Measurements from ENCODE around the gene CHMP1A.
A peak's percentile ranks its signal among the peaks of the same experiment; 100 is the strongest.
"Not testable (repeated sequence)": the region's sequence is repeated elsewhere in the genome, so short reads cannot be mapped to it uniquely, and the experiment has no call there.

Gene CHMP1A

DNA sequence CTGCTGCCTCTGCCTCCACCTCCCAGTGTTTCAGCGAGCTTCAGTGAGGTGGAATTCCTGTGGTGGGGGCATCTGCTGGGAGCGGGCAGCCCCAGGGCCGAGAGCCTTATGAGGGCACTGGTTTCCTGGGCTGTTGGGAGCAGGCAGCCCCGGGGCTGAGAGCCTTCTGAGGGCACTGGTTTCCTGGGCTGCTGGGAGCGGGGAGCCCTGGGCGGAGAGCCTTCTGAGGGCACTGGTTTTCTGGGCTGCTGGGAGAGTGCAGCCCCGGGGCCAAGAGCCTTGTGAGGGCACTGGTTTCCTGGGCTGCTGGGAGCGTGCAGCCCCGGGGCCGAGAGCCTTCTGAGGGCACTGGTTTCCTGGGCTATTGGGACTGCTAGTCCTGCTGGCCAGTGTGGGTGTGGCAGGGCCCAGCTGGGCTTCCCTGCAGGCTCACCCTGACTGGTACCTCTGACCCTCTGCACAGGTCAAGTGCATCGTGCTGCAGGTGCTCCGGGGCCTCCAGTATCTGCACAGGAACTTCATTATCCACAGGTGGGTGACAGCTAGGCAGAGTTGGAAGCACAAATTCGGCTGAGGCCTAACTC, 34.6 kb upstream of the CHMP1A start:
- DNase-seq (ENCODE audit: low read depth, low spot score) = no peak

DNA sequence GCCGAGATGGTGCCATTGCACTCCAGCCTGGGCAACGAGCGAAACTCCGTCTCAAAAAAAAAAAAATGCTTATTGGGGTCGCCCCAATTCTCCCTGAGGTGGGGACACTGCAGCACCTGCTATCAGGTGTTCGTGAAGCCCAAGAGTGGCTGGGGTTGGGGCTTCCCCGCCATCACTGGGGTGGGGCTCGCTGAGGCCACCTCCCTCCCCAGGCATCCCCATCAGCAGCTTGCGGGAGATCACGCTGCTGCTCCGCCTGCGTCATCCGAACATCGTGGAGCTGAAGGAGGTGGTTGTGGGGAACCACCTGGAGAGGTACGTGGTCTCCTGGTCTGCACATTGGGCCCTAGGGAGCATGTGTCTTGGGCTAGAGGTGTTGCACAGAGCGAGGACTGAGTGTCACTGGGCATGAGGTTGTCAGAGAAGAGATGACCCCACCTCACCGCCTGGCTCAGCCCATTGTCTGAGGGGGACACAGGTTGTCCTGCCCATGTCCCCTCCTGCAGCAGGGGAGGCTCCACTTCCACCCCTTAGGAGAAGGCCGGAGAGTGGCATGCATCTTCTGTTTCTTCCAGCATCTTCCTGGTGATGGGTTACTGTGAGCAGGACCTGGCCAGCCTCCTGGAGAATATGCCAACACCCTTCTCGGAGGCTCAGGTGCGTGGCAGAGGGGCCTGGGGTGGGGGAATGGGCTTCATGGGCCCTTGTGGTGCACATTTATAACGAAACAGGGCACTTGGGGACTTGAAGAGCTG, 33.9 kb upstream of the CHMP1A start:
- DNase-seq (ENCODE audit: low read depth, low spot score) = no peak

DNA sequence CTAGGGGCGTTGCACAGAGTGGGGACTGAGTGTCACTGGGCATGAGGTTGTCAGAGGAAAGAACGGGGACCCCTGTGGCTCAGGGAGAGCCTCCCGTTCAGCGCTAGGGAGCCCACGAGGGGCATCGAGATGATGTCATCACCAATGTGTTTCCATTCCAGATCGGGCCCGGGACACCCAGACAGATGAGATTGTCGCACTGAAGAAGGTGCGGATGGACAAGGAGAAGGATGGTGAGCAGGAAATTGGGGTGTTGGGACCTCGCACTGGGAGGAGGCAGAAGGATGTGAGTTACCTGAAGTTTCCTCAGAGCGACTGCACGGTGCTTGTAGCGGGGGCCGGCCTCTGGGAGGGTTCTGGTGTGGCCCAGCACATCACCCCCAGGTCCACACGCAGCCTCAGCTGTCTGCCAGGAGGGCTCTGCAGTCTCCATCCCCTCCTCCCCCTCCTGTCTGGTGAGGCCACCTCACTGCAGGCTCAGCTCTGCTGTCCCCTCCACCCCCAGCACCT, 32.9 kb upstream of the CHMP1A start:
- DNase-seq (ENCODE audit: low read depth, low spot score) = no peak

DNA sequence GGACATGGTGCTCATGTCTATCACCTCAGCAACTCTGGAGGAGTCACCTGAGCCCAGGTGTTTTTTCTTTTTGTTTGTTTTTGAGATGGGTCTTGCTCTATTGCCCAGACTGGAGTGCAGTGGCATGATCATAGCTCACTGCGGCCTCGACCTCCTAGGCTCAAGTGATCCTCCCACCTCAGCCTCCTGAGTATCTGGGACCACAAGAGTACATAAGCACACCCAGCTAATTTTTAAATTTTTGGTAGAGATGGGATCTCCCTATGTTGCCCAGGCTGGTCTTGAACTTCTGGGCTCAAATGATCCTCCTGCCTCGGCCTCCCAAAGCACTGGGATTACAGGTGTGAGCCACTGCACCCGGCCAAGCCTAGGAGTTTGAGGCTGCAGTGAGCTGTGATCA, 32.1 kb upstream of the CHMP1A start:
- not testable (repeated sequence) for DNase-seq (ENCODE audit: low read depth, low spot score)

DNA sequence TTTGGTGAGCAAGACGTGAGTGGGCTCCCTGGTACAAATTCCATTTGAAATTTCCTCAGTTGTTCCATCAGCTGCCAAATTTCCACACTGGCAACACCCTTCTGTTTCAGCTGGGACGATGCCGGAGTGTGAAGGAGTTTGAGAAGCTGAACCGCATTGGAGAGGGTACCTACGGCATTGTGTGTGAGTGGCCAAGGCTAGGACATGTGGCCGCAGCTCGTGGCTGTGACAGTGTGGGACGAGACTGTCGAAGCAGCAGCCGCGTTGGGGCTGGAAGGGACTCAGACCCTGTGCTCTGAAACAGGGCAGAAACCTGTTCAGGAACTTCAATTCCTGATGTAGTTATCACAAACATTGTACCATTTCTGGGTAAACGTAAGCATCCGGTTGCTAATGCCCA, 31.6 kb upstream of the CHMP1A start:
- DNase-seq (ENCODE audit: low read depth, low spot score) = no peak

DNA sequence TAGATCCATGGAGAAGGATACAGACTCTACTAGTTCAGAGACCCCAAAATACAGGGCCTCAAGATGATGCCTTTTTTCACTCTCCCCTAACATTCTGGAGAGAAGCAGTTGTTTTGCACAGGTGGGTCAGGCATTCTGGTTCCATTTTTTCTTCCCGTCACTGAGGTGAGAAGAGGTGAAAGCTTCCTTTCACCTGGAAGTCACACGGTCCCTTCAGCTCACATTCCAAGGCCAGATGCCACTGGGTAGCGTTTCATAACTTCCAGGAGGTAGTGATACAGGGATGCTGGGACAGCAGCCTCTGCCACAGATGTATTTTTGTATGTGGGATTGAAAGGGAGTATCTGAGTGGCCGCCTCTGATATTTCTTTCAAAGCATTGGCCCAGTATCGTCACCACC, 30.9 kb upstream of the CHMP1A start:
- no peak for DNase-seq (ENCODE audit: low read depth, low spot score)

DNA sequence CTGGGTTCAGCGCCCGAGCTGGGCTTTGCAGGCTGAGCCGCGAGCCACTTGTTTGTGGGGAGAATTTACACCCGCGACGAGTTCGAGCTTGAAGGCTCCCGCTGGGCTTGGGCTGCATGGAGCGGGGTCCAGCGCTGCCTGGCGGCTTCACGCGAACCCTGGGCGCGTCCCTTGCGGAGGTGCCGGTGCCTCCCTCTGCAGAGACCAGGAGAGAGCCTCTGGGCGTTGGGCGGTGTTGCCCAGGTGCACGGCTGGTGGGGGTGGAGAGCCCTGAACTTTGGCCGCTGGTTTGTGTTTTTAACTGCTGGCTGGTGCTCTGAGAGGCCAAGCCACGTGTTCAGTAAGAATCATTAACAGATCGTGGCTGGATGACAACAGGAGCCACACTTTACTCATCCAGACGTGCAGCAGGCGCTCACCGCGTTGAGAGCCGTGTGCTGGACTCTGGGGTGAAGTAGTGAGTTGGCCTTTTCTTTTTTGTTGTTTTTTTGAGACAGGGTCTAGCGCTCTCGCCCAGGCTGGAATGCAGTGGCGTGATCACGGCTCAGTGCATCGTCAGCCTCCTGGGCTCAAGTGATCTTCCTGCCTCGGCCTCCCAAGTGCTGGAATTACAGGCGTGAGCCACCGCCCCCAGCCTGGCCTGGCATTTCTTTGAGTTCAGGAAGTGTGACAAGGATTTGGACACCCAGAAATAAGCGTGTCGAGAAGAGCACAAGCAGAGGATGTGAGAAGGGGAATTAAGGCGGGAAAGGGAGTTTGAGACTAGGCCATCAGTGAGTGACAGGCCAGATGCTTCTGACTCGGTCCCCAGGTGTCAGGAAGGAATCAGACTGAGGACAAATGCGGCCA, 29.8 kb upstream of the CHMP1A start:
- no peak for DNase-seq (ENCODE audit: low read depth, low spot score)

DNA sequence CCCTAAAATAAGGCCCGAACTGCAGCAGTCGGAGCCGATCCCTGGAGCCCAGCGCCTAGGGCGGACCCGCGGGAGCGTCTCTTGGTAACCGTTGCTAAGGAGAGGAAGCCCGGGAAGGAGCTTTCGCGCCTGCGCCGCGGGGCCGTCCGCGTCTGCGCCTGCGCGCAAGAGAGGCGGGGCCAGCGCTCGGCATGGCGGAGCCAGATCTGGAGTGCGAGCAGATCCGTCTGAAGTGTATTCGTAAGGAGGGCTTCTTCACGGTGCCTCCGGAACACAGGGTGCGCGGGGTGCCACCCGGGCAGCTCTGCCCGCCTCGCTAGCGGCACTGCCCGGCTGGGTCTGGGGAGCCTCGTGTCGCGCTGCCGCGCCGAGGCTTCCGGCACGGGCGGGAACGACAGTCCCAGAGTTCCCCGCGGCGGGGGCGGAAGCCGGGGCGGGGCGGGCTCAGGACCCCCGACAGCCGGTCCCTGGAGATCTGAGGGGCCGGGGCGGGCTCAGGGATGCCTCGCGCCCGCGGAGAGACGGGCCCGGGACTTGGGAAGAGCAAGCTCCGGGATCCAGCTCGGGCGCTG, 29.1 kb upstream of the CHMP1A start, which contains the start of gene CDK10:
Gene CDK10 (plus strand): TSS at position 170 of the 572 bp plus-strand sequence. CDS start 22 bp downstream, at position 192.
- peak; percentile 80 for DNase-seq (ENCODE audit: low read depth, low spot score)

DNA sequence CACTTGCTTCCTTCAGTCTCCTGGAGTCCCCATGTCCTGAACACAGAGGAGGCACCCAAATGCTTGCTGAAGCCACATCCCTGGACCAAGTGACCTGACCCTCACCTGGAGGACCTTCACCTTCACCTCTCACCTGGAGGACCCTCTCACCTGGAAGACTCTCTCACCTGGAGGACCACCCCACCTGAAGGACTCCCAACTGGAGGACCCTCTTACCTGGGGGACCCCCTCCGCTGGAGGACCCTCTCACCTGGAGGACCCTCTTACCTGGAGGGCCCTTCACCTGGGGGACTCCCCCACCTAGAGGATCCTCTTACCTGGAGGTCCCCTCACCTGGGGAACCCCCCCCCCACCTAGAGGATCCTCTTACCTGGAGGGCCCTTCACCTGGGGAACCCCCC, 28.4 kb upstream of the CHMP1A start:
- no peak for DNase-seq (ENCODE audit: low read depth, low spot score)

DNA sequence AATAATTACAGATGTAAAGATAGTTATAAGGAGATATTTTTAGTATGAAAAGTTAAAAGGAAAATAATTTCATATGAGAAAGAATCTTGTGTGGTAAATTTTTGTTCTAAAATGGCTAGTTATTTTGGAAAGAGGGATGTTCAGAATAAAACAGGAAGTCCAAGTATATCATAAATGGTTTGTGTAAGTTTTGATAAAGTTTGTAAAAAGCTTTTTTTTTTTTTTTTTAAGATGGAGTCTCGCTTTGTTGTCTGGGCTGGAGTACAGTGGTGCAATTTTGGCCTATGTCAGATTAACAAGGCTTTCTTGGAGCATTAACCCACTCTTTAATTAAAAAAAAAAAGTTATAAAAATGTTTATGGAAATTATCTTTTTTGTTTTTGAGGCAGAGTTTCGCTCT, 20.8 kb upstream of the CHMP1A start:
- no peak for DNase-seq (ENCODE audit: low read depth, low spot score)

DNA sequence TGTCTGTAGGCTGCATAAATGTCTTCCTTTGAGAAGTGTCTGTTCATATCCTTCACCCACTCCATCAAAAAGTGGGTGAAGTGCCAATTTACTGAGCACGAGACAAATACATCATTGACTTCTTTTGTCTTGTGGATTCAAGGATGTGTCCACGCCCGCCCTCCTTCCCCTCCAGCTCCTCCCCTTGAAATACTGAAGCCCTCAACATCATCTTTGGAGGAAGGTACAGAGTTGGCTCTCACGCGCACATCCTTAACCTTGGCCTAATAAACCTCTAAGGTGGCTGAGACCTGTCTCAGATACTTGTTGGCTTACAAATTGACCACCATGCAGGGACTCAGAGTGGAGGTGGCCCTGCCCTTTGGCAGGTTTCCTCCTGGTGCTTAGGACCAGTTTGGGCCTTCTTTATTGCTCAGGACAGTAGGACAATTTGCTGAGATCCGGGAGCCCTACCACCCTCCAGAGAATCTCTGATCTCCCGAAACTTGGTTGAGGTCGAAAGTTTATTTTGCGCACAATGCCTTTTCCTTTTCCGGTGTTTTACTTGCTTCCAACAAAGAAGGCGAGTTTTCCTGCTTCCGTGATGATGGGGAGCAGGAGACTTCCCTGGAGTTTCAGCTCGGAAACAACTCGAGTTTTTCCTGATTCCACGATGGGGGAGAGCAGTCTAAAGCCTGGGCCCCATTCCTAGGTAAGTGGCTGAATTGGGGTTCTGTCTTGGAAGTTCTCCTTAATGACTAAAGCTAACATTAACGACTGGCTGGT, 14.9 kb upstream of the CHMP1A start:
- no peak for DNase-seq (ENCODE audit: low read depth, low spot score)

DNA sequence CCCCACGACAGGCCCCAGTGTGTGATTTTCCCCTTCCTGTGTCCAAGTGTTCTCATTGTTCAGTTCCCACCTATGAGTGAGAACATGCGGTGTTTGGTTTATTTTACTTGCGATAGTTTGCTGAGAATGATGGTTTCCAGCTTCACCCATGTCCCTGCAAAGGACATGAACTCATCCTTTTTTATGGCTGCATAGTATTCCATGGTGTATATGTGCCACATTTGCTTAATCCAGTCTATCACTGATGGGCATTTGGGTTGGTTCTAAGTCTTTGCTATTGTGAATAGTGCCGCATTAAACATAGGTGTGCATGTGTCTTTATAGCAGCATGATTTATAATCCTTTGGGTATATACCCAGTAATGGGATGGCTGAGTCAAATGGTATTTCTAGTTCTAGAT, 14.1 kb upstream of the CHMP1A start:
- DNase-seq (ENCODE audit: low read depth, low spot score) = not testable (repeated sequence)

DNA sequence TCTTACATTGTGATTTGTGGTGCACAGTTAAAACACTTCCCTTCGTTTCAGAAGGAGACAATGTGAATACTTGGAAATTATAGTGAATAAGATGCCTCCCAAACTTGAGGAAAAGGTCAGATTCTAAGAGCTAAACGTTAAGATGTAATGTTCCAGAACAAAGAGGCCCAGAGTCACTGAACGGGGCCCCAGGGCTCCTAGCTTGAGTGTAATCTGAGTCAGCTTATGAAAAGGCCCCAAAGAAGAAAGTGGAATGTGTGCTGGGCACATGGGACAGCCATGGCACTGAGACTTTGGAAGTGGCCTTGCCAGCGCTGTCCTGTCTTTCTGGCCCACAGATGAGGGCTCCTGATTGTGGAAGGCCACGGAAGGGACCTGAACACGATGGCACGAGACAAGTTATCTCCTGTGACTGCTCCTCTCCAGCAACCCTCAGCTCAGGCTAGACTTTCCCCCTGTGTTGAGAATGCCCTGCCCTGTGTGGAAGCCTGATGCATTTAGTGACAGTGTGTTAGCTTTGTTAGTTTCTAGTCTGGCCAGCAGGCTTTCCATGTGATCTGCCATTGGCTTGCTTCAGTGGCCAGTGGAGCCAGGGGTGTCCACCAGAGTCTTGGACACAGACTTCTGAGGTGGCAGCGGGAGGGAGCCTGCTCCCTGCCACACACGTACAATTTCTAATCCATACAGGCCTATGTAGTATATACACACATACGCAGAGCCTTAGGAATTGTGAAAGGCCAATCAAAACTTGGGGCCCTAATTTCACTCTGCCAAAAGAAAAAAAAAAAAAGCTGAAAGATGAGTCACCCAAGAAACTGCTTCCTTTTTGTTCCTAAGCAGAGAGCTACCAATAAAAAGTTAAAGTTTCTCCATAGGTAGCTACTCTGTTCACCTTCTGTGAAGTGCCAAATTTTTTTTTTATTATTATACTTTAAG, 13.3 kb upstream of the CHMP1A start:
- DNase-seq (ENCODE audit: low read depth, low spot score) = no peak

DNA sequence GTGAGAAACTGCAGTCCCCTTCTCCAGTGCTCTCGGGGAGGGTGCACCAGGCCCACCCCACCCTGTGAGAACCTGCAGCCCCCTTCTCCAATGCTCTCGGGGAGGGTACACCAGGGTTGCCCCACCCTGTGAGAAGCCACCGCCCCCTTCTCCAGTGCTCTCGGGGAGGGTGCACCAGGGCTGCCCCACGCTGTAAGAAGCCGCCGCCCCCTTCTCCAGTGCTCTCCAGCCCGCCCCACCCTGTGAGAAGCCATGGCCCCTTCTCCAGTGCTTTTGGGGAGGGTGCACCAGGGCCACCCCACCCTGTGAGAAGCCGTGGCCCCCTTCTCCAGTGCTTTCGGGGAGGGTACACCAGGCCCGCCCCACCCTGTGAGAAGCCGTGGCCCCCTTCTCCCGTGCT, 12.2 kb upstream of the CHMP1A start:
- no peak for DNase-seq (ENCODE audit: low read depth, low spot score)

DNA sequence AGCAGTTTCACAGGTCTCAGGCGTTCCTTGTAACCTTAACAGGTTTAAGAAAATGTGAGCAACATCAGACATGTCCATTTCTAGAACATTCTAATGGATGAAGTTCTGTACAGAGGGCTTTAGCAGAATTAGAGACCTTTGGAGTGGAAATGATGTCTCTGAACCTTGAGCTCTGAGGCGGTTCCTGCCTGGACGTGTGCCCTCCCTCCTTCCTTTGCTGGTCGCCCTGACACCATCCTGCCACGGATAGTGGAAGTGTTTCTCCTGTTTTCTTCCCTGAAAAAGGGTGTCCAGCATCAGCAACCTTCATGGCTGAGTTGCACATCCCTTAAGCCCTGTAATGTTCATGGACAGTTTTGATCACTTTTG, 11.3 kb upstream of the CHMP1A start:
- no peak for DNase-seq (ENCODE audit: low read depth, low spot score)

DNA sequence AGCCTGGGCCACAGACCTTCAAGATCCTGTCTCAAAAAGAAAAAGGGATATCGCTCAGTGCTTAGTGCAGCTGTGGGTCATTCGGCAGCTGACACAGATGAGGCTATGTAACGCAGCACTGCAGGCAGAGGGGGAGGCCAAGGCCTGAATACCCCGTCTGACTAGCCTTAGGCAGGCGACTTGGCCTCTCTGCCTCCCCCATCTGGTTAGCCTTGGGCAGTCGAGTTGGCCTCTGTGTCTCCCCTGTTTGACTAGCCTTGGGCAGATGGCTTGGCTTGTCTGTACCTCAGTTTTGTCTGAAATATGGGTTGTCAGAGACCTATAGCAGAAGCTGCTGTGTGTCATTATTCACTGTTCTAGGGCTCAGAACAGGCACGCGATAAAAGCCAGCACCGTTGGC, 10.1 kb upstream of the CHMP1A start:
- no peak for DNase-seq (ENCODE audit: low read depth, low spot score)

DNA sequence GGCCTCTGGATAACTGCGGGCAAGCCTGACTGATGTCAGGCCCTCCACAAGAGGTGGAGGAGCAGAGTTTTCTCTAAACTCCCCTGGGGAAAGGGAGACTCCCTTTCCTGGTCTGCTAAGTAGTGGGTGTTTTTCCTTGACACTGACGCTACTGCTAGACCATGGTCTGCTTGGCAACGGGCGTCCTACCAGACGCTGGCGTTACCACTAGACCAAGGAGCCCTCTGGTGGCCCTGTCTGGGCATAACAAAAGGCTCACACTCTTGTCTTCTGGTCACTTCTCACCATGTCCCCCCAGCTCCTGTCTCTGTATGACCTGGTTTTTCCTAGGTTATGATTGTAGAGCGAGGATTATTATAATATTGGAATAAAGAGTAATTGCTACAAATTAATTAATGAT, 9.5 kb upstream of the CHMP1A start:
- not testable (repeated sequence) for DNase-seq (ENCODE audit: low read depth, low spot score)

DNA sequence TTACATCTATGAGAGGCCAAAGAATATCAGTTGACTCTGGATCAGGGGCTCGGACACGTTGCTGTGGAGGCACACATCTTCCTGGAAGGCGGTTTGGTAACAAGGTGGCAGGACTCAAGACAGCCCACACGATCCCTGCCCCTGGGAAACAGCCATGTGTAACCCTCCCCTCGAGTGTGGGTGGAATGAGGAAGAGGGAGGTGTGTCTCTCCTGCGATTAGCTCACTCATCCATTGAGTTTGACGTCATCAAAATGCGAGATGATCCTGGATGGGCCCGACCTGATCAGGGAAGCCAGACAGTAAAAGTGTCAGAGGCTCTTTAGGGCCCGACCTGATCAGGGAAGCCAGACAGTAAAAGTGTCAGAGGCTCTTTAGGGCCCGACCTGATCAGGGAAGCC, 6.7 kb upstream of the CHMP1A start:
- not testable (repeated sequence) for DNase-seq (ENCODE audit: low read depth, low spot score)

DNA sequence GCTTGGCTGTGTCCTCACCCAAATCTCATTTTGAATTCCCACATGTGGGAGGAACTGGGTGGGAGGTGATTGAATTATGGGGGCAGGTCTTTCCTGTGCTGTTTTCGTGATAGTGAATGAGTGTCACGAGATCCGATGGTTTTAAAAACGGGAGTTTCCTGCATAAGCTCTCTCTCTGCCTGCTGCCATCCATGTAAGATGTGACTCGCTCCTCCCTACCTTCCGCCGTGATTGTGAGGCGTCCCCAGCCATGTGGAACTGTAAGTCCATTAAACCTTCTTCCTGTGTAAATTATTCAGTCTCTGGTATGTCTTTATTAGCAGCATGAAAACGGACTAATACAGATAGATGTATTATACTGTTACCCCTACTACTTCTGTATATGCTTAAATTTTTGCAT, 3.7 kb upstream of the CHMP1A start:
- DNase-seq (ENCODE audit: low read depth, low spot score) = no peak

DNA sequence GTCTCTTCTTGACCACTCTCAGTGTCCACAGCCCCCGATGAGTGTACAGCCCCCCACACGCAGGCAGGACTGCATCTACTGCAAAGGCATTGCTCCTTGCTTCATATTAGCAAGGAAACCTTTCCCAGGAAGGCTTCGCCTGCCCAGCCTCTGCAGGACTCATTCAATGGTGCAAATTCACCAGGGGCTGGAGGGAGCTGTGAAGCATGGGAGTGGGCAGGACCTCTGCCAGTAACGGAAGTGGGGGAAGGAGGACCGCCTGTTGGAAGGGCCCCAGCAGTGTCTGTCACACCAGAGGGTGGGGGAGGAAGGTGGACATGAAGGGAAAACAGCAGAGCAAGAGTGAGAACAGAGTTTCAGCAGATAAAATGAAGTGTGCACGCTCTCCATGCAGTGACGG, 2.6 kb upstream of the CHMP1A start:
- no peak for DNase-seq (ENCODE audit: low read depth, low spot score)
